Vagina (tissue), 2 donors: ENCODE measurements around the gene SERPINI1. TPM values are rescaled to one million over a fixed set of nuclear protein-coding genes. Genes with fewer than 3 reads are reported as not detected.

Experiments used
- DNase-seq, 2 donors: peaks; one replicate each; pipeline ENCODE4 v3.0.0-alpha.2; 2017; ENCODE audit errors: extremely low spot score in 2 of 2
- H3K27ac ChIP-seq: fragments of 200-600 bp; sonication (generic); one replicate; pipeline ENCODE4 v1.5.1; 2019
- H3K27me3 ChIP-seq: fragments of 200-600 bp; sonication (generic); one replicate; pipeline ENCODE4 v1.5.1; 2019
- H3K36me3 ChIP-seq, 2 donors: fragments of 200-600 bp; sonication (generic); one replicate each; pipeline ENCODE4 v1.5.1; 2017 to 2019
- H3K4me1 ChIP-seq: fragments of 200-600 bp; sonication (generic); one replicate; pipeline ENCODE4 v1.5.1; 2019
- H3K4me3 ChIP-seq, 2 donors: fragments of 200-600 bp; sonication (generic); 1 replicate in 1 of 2; 2 replicates in 1 of 2; pipeline ENCODE4 v1.5.1; 2016 to 2019
- H3K9me3 ChIP-seq: fragments of 200-600 bp; sonication (generic); one replicate; pipeline ENCODE4 v1.5.1; 2019
- POLR2A ChIP-seq, 2 donors: fragments of 450-650 bp; IDR thresholded peaks; one replicate each; pipeline ENCODE4 v1.6.1; 2017; ENCODE audit warnings: antibody characterized with exemption in 2 of 2, mild to moderate bottlenecking in 2 of 2, moderate library complexity in 2 of 2
- POLR2AphosphoS5 ChIP-seq, 2 donors: sonication (generic); formaldehyde crosslinking; IDR thresholded peaks; one replicate each; pipeline ENCODE4 v1.9.0; 2017; ENCODE audit warnings: antibody characterized with exemption in 2 of 2, mild to moderate bottlenecking in 2 of 2, low read depth in 1 of 2; ENCODE audit not compliant: insufficient read depth in 1 of 2
- intact Hi-C: fragments of 100-400 bp; cut with DNase I; formaldehyde crosslinking; loops from one replicate; pipeline ENCODE4 v1.15.1; 2023
- total RNA-seq: library from RNA; depleted of rRNA; stranded (reverse); fragments of >200 nt; gene quantifications from one replicate; pipeline ENCODE4 v1.2.3, GENCODE V29; 2016
- TF ChIP-seq, protein P1 (sequence below), 3 experiments: fragments of 450-650 bp in 2 of 3; fragments of 200-600 bp in 1 of 3; sonication (generic) in 1 of 3; IDR thresholded peaks; one replicate each; pipeline ENCODE4 v1.5.1; 2017 to 2019; ENCODE audit warnings: antibody characterized with exemption in 3 of 3, mild to moderate bottlenecking in 2 of 3, moderate library complexity in 2 of 3

SERPINI1 gene
- total RNA-seq, 1 donor from 2014 or later, result 13.8 TPM

DNA sequence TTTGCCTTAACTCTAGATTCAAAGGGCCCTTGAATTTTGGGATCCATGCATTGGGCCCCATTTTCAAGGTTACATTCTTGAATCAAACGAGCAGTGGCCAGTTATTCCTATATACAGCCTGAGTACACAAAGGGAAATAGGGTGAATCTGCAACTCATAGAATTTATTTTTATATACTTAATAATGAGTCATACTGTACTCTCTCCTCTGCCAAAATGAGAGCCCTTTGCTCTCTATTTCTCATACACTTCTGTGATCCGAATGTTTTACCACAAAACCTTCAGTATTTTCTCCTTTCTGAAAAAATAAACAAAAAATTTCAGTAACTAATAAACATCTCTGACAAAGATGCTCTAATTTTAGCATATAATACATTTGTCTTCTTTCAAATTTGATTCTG is 116.7 kb downstream of the SERPINI1 start:
- H3K4me1 ChIP-seq, result no peaks in the 10 kb centered on the region
- H3K9me3 ChIP-seq, result no peaks in the 10 kb centered on the region
- no peaks in the 10 kb centered on the region for H3K36me3 ChIP-seq
- no peak overlapping the region for H3K4me3 ChIP-seq
- TF ChIP-seq, protein P1, sequence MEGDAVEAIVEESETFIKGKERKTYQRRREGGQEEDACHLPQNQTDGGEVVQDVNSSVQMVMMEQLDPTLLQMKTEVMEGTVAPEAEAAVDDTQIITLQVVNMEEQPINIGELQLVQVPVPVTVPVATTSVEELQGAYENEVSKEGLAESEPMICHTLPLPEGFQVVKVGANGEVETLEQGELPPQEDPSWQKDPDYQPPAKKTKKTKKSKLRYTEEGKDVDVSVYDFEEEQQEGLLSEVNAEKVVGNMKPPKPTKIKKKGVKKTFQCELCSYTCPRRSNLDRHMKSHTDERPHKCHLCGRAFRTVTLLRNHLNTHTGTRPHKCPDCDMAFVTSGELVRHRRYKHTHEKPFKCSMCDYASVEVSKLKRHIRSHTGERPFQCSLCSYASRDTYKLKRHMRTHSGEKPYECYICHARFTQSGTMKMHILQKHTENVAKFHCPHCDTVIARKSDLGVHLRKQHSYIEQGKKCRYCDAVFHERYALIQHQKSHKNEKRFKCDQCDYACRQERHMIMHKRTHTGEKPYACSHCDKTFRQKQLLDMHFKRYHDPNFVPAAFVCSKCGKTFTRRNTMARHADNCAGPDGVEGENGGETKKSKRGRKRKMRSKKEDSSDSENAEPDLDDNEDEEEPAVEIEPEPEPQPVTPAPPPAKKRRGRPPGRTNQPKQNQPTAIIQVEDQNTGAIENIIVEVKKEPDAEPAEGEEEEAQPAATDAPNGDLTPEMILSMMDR (IDR thresholded peaks at IDR 0.05), result no peak
- no peak for TF ChIP-seq POLR2AphosphoS5 (IDR thresholded peaks at IDR 0.05; ENCODE audit: insufficient read depth in 1 of 2, low read depth in 1 of 2)
- TF ChIP-seq POLR2A (IDR thresholded peaks at IDR 0.05), result no peak
- intact Hi-C loops, result no loop called here
- no peaks in the 10 kb centered on the region for H3K27me3 ChIP-seq
- no peak overlapping the region for H3K27ac ChIP-seq
- DNase-seq, result no peak

DNA sequence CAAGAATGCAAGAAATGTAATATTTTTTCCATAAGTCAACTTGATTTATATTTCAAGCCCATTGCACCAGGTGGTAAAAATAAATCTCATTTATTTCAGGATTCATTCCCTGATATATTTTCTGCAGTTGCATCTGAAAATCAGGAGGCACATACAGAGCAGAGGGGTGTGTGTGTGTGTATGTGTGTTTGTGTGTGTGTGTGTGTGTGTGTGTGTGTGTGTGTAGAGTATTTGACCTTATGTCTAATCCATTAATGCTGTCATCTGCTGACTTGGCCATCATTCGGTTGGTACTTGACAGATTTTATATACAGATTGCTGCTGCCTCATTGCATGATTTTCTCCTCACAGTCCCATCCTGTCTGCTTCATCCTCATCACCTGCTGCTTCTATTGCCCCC is 118.5 kb downstream of the SERPINI1 start:
- DNase-seq, result no peak
- intact Hi-C loops, result no loop called here
- H3K4me3 ChIP-seq, result no peak overlapping the region

DNA sequence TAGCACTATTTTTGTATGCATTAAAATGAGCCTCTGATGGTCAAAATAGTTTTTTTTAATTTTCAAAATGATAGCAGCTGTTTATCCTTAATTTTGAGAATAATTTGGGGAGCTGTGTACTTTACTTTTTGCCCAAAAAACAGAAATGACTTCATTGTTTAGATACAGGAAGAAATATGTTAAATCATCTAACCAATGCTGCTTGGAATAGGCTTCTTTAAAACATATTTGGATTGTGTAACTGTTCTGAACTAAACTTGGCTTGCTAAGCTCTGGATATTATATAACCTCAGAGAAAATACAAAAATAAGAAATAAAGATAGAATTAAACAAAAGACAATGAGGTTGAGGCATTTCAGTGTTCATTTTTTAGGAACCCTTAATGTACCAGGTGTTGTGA is 119.3 kb downstream of the SERPINI1 start:
- DNase-seq, result no peak
- intact Hi-C loops, result no loop called here
- Histone ChIP-seq H3K4me1 (no peaks in the 10 kb centered on the region), H3K27ac (no peak overlapping the region), H3K27me3 (no peaks in the 10 kb centered on the region), H3K36me3 (no peaks in the 10 kb centered on the region), H3K9me3 (no peaks in the 10 kb centered on the region), H3K4me3 (no peak overlapping the region)
- TF ChIP-seq POLR2AphosphoS5 (IDR thresholded peaks at IDR 0.05; ENCODE audit: insufficient read depth in 1 of 2, low read depth in 1 of 2) (no peak), POLR2A (IDR thresholded peaks at IDR 0.05) (no peak)
- TF ChIP-seq, protein P1 (IDR thresholded peaks at IDR 0.05), result no peak

More for the DNA sequence above, 118.5 kb downstream of the SERPINI1 start:
- H3K9me3 ChIP-seq, result no peaks in the 10 kb centered on the region
- no peaks in the 10 kb centered on the region for H3K4me1 ChIP-seq
- H3K36me3 ChIP-seq, result no peaks in the 10 kb centered on the region
- no peak overlapping the region for H3K27ac ChIP-seq
- TF ChIP-seq POLR2AphosphoS5 (IDR thresholded peaks at IDR 0.05; ENCODE audit: insufficient read depth in 1 of 2, low read depth in 1 of 2) (no peak), POLR2A (IDR thresholded peaks at IDR 0.05) (no peak)
- TF ChIP-seq, protein P1 (IDR thresholded peaks at IDR 0.05), result no peak
- no peaks in the 10 kb centered on the region for H3K27me3 ChIP-seq

DNA sequence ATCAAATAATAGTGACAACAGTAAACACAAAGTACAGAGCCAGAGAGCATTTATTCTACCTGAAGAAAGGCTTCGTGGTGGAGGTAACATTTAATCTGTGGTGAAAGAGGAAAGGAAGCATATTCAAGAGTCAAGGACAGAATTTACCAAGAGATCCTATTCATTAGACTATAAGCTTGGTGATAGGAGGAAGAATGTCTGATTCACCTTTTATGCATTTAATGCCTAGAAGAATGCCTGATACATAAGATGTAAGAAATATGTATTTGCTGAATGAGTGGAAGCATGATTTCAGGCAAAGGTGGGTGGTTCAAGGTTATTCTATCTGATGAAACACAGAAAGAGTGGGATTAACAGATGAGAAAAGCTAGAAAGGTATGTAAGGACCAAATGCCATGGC is 119.8 kb downstream of the SERPINI1 start:
- no peaks in the 10 kb centered on the region for H3K27me3 ChIP-seq
- intact Hi-C loops, result no loop called here
- H3K4me1 ChIP-seq, result no peaks in the 10 kb centered on the region
- TF ChIP-seq POLR2A (IDR thresholded peaks at IDR 0.05) (no peak), POLR2AphosphoS5 (IDR thresholded peaks at IDR 0.05; ENCODE audit: insufficient read depth in 1 of 2, low read depth in 1 of 2) (no peak)
- TF ChIP-seq, protein P1 (IDR thresholded peaks at IDR 0.05), result no peak
- no peak overlapping the region for H3K27ac ChIP-seq
- no peak for DNase-seq
- H3K9me3 ChIP-seq, result no peaks in the 10 kb centered on the region
- H3K36me3 ChIP-seq, result no peaks in the 10 kb centered on the region
- no peak overlapping the region for H3K4me3 ChIP-seq

DNA sequence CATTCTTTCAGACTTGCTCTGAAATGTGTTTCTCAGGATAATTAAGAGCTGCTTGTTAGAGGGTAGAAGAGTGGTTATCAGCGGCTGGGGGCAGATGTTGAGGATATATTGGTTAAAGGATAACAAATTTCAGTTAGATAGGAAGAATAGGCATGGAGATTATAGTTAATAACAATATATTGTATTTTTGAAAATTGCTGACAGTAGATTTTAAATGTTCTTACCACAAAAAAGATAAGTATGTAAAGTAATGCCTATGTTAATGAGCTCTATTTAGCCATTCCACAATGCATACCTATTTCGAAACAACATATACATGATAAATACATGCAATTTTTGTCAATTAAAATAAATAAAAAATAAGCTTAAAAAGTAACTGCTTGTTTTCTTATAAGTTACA is 123.3 kb downstream of the SERPINI1 start:
- no peak for DNase-seq
- H3K27ac ChIP-seq, result no peak overlapping the region
- intact Hi-C loops, result no loop called here
- H3K4me1 ChIP-seq, result peaks cover 11% of the 10 kb centered on the region
- H3K4me3 ChIP-seq, result no peak overlapping the region
- TF ChIP-seq, protein P1 (IDR thresholded peaks at IDR 0.05), result no peak
- TF ChIP-seq POLR2A (IDR thresholded peaks at IDR 0.05) (no peak), POLR2AphosphoS5 (IDR thresholded peaks at IDR 0.05; ENCODE audit: insufficient read depth in 1 of 2, low read depth in 1 of 2) (no peak)
- no peaks in the 10 kb centered on the region for H3K9me3 ChIP-seq
- no peaks in the 10 kb centered on the region for H3K27me3 ChIP-seq
- no peaks in the 10 kb centered on the region for H3K36me3 ChIP-seq
